HG03378 (cell line): ENCODE measurements around the gene CLDND2.

ENCODE experiments used
- ATAC-seq: cut with Tn5 transposase; IDR thresholded peaks from one replicate; pipeline ENCODE4 v1.9.1; 2021; ENCODE audit warnings: mild to moderate bottlenecking, moderate library complexity; ENCODE audit not compliant: unreplicated experiment

The CLDND2 gene

GRCh38 chr19:51386882-51387520 is 18.2 kb upstream of the CLDND2 start:
- ATAC-seq = no peak

GRCh38 chr19:51382004-51382403 is 13.2 kb upstream of the CLDND2 start:
- ATAC-seq = no peak

- ATAC-seq = no peak
Measured at GRCh38 chr19:51380379-51380778, 11.6 kb upstream of the CLDND2 start.

- ATAC-seq = no peak
Measured at GRCh38 chr19:51377422-51377821, 8.6 kb upstream of the CLDND2 start.

GRCh38 chr19:51375504-51376221 is 6.9 kb upstream of the CLDND2 start:
- ATAC-seq = no peak

- ATAC-seq = no peak
Measured at GRCh38 chr19:51372649-51373504, 4.1 kb upstream of the CLDND2 start, which contains the start of gene NKG7. NKG7 (minus strand) TSS chr19:51372654; CDS start chr19:51372535, 119 bp downstream.

- ATAC-seq = no peak
Measured at GRCh38 chr19:51372021-51372648, 3.3 kb upstream of the CLDND2 start.

GRCh38 chr19:51371186-51371690 is 2.4 kb upstream of the CLDND2 start:
- ATAC-seq = no peak

- no peak for ATAC-seq
Measured at GRCh38 chr19:51370230-51370629, 1.4 kb upstream of the CLDND2 start.

GRCh38 chr19:51367565-51368365 is 1.0 kb downstream of the CLDND2 start:
- ATAC-seq = peak; percentile 56

GRCh38 chr19:51367255-51367564 is 1.6 kb downstream of the CLDND2 start:
- ATAC-seq = no peak

GRCh38 chr19:51366389-51367254 is 2.2 kb downstream of the CLDND2 start:
- peak; percentile 53 for ATAC-seq

GRCh38 chr19:51365965-51366388 is 2.8 kb downstream of the CLDND2 start, which contains the start of gene ETFB:
ETFB (minus strand) TSS chr19:51366388; CDS start chr19:51366326, 62 bp downstream.
- ATAC-seq = no peak

- ATAC-seq = no peak
Measured at GRCh38 chr19:51365211-51365964, 3.4 kb downstream of the CLDND2 start.

GRCh38 chr19:51364200-51365106 is 4.3 kb downstream of the CLDND2 start:
- no peak for ATAC-seq

GRCh38 chr19:51361239-51361638 is 7.6 kb downstream of the CLDND2 start:
- ATAC-seq = no peak

GRCh38 chr19:51359294-51359693 is 9.5 kb downstream of the CLDND2 start:
- ATAC-seq = no peak
